BLaER1 (cell line): ENCODE results near the gene MRM3.
"Not testable (repeated sequence)": the region's sequence is repeated elsewhere in the genome, so short reads cannot be mapped to it uniquely, and the experiment has no call there.

Experiments used
- H3K27ac ChIP-seq: shearing (Covaris generic); formaldehyde crosslinking; 2 replicates; pipeline ENCODE4 v1.8.1; 2022
- H3K27me3 ChIP-seq: shearing (Covaris generic); formaldehyde crosslinking; 2 replicates; pipeline ENCODE4 v1.8.1; 2022
- H3K36me3 ChIP-seq: shearing (Covaris generic); formaldehyde crosslinking; 2 replicates; pipeline ENCODE4 v1.8.1; 2022
- H3K4me1 ChIP-seq: shearing (Covaris generic); formaldehyde crosslinking; 2 replicates; pipeline ENCODE4 v1.8.1; 2022
- H3K4me2 ChIP-seq: shearing (Covaris generic); formaldehyde crosslinking; 2 replicates; pipeline ENCODE4 v1.8.1; 2022
- H3K4me3 ChIP-seq: shearing (Covaris generic); formaldehyde crosslinking; 2 replicates; pipeline ENCODE4 v1.8.1; 2022
- H3K9ac ChIP-seq: shearing (Covaris generic); formaldehyde crosslinking; 2 replicates; pipeline ENCODE4 v1.8.1; 2022
- H3K9me3 ChIP-seq: shearing (Covaris generic); formaldehyde crosslinking; 2 replicates; pipeline ENCODE4 v1.8.1; 2022
- H4K20me1 ChIP-seq: shearing (Covaris generic); formaldehyde crosslinking; 2 replicates; pipeline ENCODE4 v1.8.1; 2022
- Cebpa-rat ChIP-seq: shearing (Covaris generic); IDR thresholded peaks from 2 replicates; pipeline ENCODE4 v1.8.1; 2022

Gene MRM3

GRCh38 chr17:834136-834535, 52.0 kb downstream of the MRM3 start:
- Histone ChIP-seq H3K4me2 (no peak overlapping the region), H3K4me3 (no peak overlapping the region), H3K9me3 (peaks cover 65% of the 10 kb centered on the region), H3K27me3 (no peaks in the 10 kb centered on the region), H3K9ac (no peak overlapping the region), H4K20me1 (peaks cover 42% of the 10 kb centered on the region; the same call in 1 of the 2 replicates), H3K27ac (no peak overlapping the region), H3K36me3 (peaks cover 95% of the 10 kb centered on the region), H3K4me1 (peaks cover 46% of the 10 kb centered on the region)
- TF ChIP-seq Cebpa-rat, result no peak

GRCh38 chr17:835263-835662, 53.1 kb downstream of the MRM3 start:
- peaks cover 60% of the 10 kb centered on the region for H3K9me3 ChIP-seq
- no peak overlapping the region for H3K4me2 ChIP-seq
- H4K20me1 ChIP-seq, result peaks cover 34% of the 10 kb centered on the region; the same call in 1 of the 2 replicates
- TF ChIP-seq Cebpa-rat, result no peak
- H3K36me3 ChIP-seq, result peaks cover 90% of the 10 kb centered on the region
- H3K27ac ChIP-seq, result no peak overlapping the region
- H3K9ac ChIP-seq, result no peak overlapping the region
- H3K4me3 ChIP-seq, result no peak overlapping the region
- no peaks in the 10 kb centered on the region for H3K27me3 ChIP-seq
- H3K4me1 ChIP-seq, result peaks cover 49% of the 10 kb centered on the region

GRCh38 chr17:835721-836120, 53.6 kb downstream of the MRM3 start:
- H3K9ac ChIP-seq, H3K4me3 ChIP-seq, H3K27me3 ChIP-seq, H3K4me2 ChIP-seq, H3K27ac ChIP-seq: not testable (repeated sequence)
- peaks cover 49% of the 10 kb centered on the region for H3K4me1 ChIP-seq
- peaks cover 89% of the 10 kb centered on the region for H3K36me3 ChIP-seq
- peaks cover 59% of the 10 kb centered on the region for H3K9me3 ChIP-seq
- peaks cover 29% of the 10 kb centered on the region; the same call in 1 of the 2 replicates for H4K20me1 ChIP-seq

- Histone ChIP-seq H3K27ac (no peak overlapping the region), H3K4me2 (peak overlapping the region; percentile 67; the same call in 1 of the 2 replicates)
Measured at GRCh38 chr17:836151-836550, 54.0 kb downstream of the MRM3 start.

GRCh38 chr17:838486-838885, 56.3 kb downstream of the MRM3 start:
- Histone ChIP-seq H3K9me3 (peaks cover 57% of the 10 kb centered on the region), H3K27ac (peak overlapping the region; percentile 78), H3K4me1 (peaks cover 60% of the 10 kb centered on the region), H3K27me3 (no peaks in the 10 kb centered on the region), H3K4me3 (no peak overlapping the region), H3K9ac (0 out of 2 replicates have a peak overlapping the region, but pooled peaks have one; percentile 3), H3K4me2 (peak overlapping the region; percentile 67), H3K36me3 (peaks cover 89% of the 10 kb centered on the region), H4K20me1 (peaks cover 24% of the 10 kb centered on the region; the same call in 1 of the 2 replicates)
- no peak for TF ChIP-seq Cebpa-rat

More at GRCh38 chr17:836151-836550, 54.0 kb downstream of the MRM3 start:
- Histone ChIP-seq H3K9ac (no peak overlapping the region), H3K9me3 (peaks cover 59% of the 10 kb centered on the region), H4K20me1 (peaks cover 25% of the 10 kb centered on the region; the same call in 1 of the 2 replicates), H3K4me3 (no peak overlapping the region), H3K27me3 (no peaks in the 10 kb centered on the region), H3K36me3 (peaks cover 89% of the 10 kb centered on the region), H3K4me1 (peaks cover 49% of the 10 kb centered on the region)
- no peak for TF ChIP-seq Cebpa-rat

DNA sequence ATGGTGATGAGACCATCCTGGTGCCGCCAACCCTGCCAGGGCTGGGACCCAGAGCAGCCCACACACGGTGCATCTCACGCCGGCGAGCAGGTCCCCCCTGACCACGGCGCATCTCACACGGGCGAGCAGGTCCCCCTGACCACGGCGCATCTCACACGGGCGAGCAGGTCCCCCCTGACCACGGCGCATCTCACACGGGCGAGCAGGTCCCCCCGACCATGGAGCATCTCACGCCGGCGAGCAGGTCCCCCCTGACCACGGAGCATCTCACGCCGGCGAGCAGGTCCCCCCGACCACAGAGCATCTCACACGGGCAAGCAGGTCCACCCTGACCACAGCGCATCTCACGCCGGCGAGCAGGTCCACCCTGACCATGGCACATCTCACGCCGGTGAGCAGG, 59.2 kb downstream of the MRM3 start:
- TF ChIP-seq Cebpa-rat, result no peak
- Histone ChIP-seq H3K4me3 (no peak overlapping the region), H3K27me3 (no peaks in the 10 kb centered on the region), H3K36me3 (peaks cover 88% of the 10 kb centered on the region), H3K9ac (no peak overlapping the region), H3K9me3 (peaks cover 39% of the 10 kb centered on the region), H3K27ac (peak overlapping the region; percentile 78), H3K4me1 (peaks cover 87% of the 10 kb centered on the region), H4K20me1 (peaks cover 19% of the 10 kb centered on the region; the same call in 1 of the 2 replicates), H3K4me2 (peak overlapping the region; percentile 67)
